HCT116 (cell line): ENCODE measurements around the gene CCDC179.

Experiments used
- ATF3 ChIP-seq: IDR thresholded peaks from 2 replicates; pipeline ENCODE4 v1.6.1; 2012
- CTCF ChIP-seq, 3 experiments: fragments of 200-600 bp in 1 of 3; sonication (generic) in 1 of 3; IDR thresholded peaks in 2 of 3; conservative IDR thresholded peaks in 1 of 3; 2 replicates each; pipeline ENCODE4 v1.5.1; 2012 to 2017; ENCODE audit warnings: low read depth in 2 of 3, low read length in 2 of 3, antibody characterized with exemption in 1 of 3, borderline replicate concordance in 1 of 3, control low read depth in 1 of 3, mild to moderate bottlenecking in 1 of 3, mixed read lengths in 1 of 3, mixed run types in 1 of 3, moderate library complexity in 1 of 3; ENCODE audit not compliant: insufficient read depth in 1 of 3
- JUND ChIP-seq: IDR thresholded peaks from 2 replicates; pipeline ENCODE4 v1.6.1; 2012
- MAX ChIP-seq: IDR thresholded peaks from 2 replicates; pipeline ENCODE4 v1.6.1; 2012
- POLR2A ChIP-seq: IDR thresholded peaks from 2 replicates; pipeline ENCODE4 v1.7.0; 2011; ENCODE audit warnings: borderline replicate concordance; ENCODE audit not compliant: insufficient read depth, insufficient read length; ENCODE audit errors: extremely low read depth
- POLR2AphosphoS5 ChIP-seq: IDR thresholded peaks from 2 replicates; pipeline ENCODE4 v1.6.1; 2011; ENCODE audit warnings: mild to moderate bottlenecking, low read depth, low read length, moderate library complexity
- ZBTB33 ChIP-seq: IDR thresholded peaks from 2 replicates; pipeline ENCODE4 v1.6.1; 2011; ENCODE audit warnings: mild to moderate bottlenecking, low read length, moderate library complexity; ENCODE audit not compliant: insufficient replicate concordance; ENCODE audit errors: extremely low read depth

- TF ChIP-seq ZBTB33 (no peak), JUND (no peak), MAX (no peak), CTCF (IDR thresholded peaks at IDR 0.05 in 2 of 3, conservative IDR thresholded peaks at IDR 0.05 in 1 of 3; ENCODE audit: borderline replicate concordance in 1 of 3, insufficient read depth in 1 of 3, low read depth in 2 of 3, low read length in 2 of 3) (no peak), ATF3 (no peak), POLR2AphosphoS5 (no peak), POLR2A (no peak)
Measured at GRCh38 chr11:22878604-22879003, 18.3 kb upstream of the CCDC179 start.
